Hypothalamus (tissue), 51 donors: ENCODE data around the gene DGKK.

ENCODE experiments used
- DNase-seq, 51 donors: peaks; one replicate each; lab custom pipeline; 2025; lab: John Stamatoyannopoulos, UW

The DGKK gene

DNA sequence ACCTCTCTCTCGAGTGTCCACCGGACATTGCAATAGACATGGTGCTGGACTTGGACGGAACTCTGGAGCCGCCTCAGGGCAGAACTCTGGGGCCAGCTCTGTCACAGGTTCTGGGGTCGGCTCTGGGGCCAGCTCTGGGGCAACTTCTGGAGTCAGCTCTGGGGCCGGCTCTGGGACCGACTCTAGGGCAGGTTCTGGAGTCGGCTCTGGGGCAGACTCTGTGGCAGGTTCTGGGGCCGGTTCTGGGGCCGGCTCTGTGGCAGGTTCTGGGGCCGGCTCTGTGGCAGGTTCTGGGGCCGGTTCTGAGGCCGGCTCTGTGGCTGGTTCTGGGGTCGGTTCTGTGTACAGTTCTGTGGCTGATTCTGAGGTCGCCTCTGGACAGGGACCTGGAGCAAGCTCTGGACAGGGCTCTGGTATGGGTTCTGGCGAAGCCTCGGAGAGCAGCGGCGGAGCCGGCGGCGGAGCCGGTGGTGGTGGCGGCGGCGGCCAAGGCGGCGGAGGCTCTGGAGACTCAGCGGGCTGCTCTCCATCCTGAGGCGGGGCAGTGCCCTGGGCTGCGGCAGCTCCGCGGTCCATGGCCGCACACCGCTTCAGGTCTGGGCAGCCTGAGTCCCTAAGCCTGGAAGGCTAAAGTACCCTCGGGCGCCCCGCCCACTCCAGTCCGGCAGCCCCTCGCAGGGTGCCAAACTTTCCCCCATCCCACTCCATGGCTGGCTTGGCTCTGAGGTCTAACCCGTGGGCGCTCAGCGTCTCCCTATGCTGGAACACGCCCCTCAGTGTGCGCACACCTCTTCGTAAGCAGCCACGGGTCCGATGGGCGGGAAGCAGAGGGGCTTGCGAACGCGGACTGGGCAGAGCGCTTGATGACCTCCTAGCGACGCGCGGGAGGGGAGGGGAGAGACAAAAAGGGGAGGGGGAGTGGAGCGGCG is at the start of gene DGKK:
Gene DGKK, minus strand, starts transcription at position 723 of the 929 bp plus-strand sequence. Its CDS starts 147 bp downstream, at position 576.
- peak in 9 of 51 donors; percentile 0 to 24 (median 2) for DNase-seq

DNA sequence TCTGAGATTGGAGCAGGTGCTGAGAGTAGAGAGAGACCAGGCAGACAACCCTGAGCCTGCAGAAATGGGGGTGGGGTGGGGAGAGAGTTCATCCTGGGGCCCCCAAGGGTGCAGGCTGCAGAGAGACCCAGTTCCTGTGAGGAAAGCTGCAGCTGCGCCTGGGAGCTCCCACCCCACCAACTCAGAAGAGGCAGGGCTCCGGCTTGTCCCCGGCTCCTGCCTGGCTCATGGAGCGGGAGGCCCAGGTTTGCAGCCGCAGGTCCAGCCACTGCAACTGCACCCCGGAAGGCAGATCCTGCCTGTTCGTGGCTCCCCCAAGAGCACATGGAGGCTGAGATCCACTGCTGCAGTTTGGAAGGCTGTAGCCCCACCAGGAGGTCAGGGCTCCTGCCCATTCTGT is 44.2 kb upstream of the DGKK start:
- no peak for DNase-seq

DNA sequence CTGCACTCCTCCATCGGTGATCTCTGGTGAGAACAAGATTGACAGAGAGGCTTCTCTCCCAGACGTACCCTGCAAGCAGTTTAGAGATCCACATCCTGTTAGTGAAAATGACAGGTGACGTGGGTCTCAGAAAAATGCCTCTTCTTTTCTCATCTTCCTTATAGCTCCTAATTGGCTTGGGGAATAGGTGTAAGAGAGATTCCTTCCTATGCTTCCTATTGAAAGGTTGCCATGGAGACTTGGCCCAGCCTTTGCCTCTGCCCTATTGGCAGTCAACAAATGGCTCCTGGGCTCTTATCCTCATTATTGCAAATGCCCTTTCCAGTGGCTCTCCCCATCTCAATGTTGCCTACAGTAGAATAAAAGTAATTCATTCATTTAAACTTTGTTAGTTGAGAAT is 26.5 kb upstream of the DGKK start:
- DNase-seq = peak in 1 of 51 donors; percentile 1

DNA sequence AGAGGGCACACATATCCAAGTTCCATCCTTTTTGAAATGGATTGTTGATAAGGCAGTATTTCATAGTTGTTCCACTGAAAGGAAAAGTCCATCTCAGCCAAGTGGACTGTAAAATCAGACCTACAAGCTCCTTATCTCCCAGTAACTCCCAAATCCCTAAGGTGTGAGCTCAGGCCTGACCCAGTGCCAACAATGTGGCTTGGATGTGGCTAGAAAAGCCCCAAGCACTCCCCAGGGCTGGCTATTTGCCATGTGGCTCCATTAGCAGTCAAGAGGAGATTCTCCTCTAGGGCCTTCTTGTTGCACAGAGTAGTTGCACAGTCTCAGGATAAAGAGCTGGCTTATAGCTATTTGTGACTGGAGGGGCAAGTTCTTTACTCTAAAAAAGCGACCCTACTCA is 25.0 kb upstream of the DGKK start:
- DNase-seq = no peak

DNA sequence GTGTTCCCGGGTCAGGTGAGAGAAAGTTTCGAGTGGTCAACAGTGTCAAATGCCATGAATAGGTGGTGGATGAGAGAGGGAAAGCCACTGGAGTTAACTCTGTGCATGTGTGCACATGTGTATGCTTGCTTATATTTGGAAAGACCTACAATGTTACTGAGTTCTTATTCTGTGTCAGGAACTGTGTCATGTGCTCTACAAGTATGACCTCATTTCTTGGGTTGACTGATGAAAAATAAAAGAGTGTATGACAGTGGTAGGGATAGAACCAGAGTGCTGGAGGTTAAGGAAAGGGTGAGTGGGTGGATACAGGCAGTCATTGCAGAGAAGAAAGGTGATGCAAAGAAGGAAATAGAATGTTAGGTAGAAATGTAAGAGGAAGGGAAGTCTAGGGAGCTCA is 22.1 kb upstream of the DGKK start:
- no peak for DNase-seq

DNA sequence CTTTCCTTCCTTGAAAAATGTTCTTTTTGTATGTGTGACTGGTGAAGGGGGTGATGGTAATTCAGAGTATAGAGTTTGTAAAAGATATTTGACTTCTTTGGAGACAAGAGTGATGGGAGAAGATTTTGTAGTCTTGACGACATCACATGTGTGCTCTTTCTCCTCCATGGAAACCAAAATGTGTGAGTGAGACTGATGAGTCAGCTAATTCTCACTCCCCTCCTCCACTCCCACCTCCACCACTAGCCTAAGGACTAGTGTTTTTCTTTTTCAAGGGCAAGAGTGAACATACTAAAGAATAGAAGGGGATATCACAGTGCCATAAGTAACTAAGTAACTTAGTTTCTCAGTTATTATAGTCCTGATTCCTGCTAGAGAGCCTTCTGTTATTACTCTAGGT is 14.0 kb upstream of the DGKK start:
- DNase-seq = no peak

GRCh38 chrX:50483283-50483682 is 12.7 kb upstream of the DGKK start:
- DNase-seq = no peak

DNA sequence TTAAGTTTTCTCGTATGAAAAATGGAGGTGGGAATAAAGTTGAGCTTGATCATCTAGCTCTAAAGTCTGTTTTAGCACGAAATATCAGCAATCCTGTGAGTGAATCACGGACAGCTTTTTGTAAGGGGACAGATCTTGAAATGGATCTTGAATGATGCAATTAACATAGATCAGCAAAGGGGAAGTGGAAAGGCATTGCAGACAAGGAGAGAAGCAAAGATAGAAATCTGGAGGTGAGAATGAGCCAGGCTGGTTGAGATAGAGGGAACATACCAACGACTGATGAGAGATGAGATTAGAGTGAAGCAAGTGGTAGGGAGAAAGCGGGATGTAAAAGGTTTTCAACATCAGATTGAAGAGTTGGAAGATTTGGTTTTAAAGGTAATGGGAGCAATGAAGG is 4.6 kb upstream of the DGKK start:
- DNase-seq = no peak

DNA sequence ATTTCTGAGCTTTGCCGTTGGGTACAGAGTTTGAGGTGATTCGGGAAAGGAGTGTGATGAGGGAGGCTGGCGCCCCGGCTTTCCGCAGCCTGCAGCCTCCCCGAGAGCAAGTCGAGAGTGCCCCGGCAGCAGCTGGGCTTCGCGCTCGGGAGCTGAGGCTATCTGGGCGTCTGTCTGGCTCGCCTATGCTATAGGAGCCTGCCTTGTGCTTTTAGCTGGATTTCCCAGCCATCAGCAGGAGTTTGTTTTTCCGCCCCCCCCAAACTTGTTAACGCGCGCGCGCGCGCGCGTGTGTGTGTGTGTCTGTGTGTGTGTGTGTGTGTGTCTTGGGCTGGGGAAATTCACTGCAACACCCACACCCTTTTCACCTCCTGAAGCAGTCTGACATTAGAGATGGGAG is 765 bp upstream of the DGKK start:
- no peak for DNase-seq

- DNase-seq = peak in 1 of 51 donors; percentile 0
These were observed 1.4 kb downstream of the DGKK start for GRCh38 chrX:50469206-50469605.

- no peak for DNase-seq
These were observed 11.0 kb downstream of the DGKK start for GRCh38 chrX:50459615-50460014.

GRCh38 chrX:50458483-50458882 is 12.1 kb downstream of the DGKK start:
- DNase-seq = no peak

DNA sequence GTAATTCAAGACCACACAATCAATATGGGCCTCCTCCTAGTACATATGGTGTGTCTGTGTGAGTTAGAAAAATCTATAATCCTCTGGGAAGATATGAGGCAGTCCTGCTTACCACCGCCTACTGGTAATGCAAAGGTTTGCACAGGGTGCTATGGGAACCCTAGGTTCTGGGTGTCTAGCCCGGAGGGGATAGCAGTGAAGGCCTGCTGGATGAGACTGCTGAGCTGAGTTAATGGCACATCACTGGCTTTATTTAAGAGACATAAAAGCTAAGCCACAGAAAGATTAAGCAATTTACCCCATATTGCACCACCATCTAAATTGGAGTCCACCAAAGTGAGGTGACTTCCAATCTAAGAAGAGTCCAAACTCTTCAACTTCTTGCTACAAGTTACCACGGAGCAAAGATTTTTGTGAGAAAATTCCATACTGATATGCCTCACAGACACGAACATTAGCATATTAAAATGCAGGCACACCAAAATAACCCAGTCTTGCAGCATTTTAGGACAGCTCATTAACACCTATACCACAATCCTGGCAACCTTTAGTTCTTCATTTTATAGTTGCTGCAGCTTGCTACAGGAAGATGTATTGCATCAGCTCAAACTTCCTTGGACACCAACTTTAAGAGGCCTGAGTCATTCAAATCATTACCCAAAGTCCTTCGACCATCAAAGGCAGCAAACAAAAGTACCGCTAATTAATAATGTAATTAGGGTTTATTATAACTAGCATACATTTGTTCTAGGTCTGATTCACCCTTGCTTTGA is 13.7 kb downstream of the DGKK start:
- DNase-seq = no peak

- DNase-seq = no peak
These were observed 17.8 kb downstream of the DGKK start for GRCh38 chrX:50452782-50453181.

DNA sequence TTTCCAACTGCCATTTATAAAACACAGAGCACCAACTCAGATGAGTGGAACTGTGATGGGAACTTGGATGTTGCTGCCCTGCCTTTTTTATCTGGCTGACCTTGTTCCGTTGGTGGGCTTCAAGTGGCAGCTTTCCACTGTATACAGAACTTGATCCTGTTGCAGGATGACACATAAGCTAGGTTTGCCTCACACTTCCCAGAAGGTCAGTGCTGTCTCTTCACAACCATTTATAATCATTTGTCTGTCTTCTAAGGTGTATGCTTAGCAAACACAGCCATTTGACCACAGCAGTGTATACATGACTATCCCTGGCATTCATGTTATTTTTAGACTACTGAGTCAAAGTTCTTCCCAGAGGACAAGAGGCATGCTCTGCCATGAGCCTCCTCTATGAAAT is 20.3 kb downstream of the DGKK start:
- no peak for DNase-seq

DNA sequence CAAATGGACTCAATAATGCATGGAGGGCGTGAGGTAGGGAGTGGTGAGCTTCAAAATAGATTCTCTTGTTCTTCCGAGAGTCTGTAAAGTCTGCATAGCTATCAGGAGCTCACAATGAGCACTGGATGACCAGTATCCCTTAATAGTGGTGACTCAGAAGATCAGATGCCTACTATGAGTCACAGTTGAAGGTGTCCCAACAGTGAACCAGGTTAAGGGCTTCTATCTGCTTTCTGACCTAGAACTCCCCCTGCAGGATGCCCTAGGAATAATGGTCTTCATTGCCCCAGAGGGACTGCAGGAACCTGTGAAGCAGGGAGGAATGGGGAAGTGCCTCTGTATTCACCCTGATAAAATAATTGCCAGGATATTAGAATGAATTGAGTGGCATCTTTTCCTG is 22.1 kb downstream of the DGKK start:
- DNase-seq = no peak

GRCh38 chrX:50447535-50447934 is 23.1 kb downstream of the DGKK start:
- no peak for DNase-seq

DNA sequence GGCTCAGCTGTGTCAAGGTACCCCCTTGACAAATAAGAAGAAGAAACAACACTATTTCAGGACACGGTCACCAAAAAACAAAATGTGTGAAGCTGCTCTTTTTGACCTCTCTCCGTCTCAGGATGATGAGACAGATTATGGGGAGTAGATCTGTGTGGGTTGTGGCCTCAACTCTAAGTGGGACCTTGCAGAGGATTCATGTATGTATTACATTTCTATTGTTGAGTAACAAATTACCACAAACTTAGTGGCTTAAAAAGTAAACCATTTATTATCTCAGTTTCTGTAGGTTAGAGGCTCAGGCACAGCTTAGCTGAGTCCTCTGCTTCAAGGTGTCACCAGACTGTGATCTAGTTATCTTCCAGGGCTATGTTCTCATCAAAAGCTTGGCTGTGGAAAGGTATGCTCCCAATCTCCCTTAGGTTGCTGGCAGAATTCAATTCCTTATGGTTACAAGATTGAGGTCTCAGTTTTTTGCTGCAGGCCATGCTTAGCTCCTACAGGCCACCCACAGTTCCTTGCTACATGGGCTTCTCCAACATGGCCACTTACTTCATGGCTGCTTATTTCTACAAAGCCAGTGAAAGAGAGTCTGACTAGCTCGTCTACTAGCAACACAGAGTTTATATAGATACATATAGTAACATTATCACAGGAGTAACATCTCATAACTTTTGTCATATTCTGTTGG is 28.1 kb downstream of the DGKK start:
- DNase-seq = no peak

GRCh38 chrX:50436797-50437196 is 33.8 kb downstream of the DGKK start:
- DNase-seq = no peak

- no peak for DNase-seq
These were observed 37.8 kb downstream of the DGKK start for GRCh38 chrX:50432829-50433289.

DNA sequence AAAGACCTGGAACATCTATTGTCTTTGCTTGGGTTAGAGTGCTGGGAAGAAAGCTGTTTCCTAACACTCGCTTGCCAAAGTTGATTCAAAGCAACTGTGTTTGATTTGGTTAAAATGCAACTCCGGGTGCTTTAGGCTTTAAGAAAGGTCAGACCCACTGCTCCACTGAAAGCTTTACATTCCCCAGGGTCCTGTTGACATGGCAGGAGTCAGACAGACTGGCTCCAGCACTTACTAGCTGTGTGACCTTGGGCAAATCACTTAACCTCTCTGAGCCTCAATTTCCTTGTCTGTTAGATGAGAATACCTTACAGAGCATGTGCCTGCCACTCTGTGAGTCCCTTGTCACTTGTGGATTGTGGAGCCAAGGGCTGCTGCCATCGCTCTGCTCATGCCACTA is 39.0 kb downstream of the DGKK start:
- no peak for DNase-seq
